Bronchial smooth muscle cell (primary cell): ENCODE results near the gene CNTN6. TPM values are rescaled to one million over a fixed set of nuclear protein-coding genes. Genes with fewer than 3 reads are reported as not detected.

Experiments
- total RNA-seq: library from RNA; depleted of rRNA; stranded (reverse); fragments of >200 nt; gene quantifications from 2 replicates; pipeline ENCODE4 v1.2.1, GENCODE V29; 2014

CNTN6 gene
- total RNA-seq = not detected in 2 replicates

GRCh38 chr3:1092771-1093170 lies at the start of gene CNTN6:
Gene CNTN6, plus strand, starts transcription at chr3:1093024. Its CDS starts 54,985 bp downstream, at chr3:1148009.

